Measurements from ENCODE around the gene XRN1. TPM values are rescaled to one million over a fixed set of nuclear protein-coding genes. Genes with fewer than 3 reads are reported as not detected.

The XRN1 gene
- 78.6 and 91.8 TPM in 2 replicates for total RNA-seq
- total RNA-seq (2013): 56.9 TPM
- 6.3 and 11.4 TPM in 2 replicates for polyA plus RNA-seq
- polyA minus RNA-seq: 27.9 and 44.5 TPM in 2 replicates

- no peaks in the 10 kb centered on the region for H3K27me3 ChIP-seq (replicated peaks in 1 of 4; ENCODE audit: control extremely low read depth in 1 of 4, control insufficient read depth in 3 of 4, insufficient read depth in 4 of 4, low read length in 3 of 4)
- peaks cover 53% of the 10 kb centered on the region for H3K79me2 ChIP-seq (ENCODE audit: control insufficient read depth, insufficient read depth, low read length)
- peak within 1 kb of the TSS; percentile 97 to 100 for H3K27ac ChIP-seq (ENCODE audit: low read length in 2 of 2)
- H3K9me3 ChIP-seq (ENCODE audit: control extremely low read depth in 1 of 3, control insufficient read depth in 2 of 3, insufficient read depth in 1 of 3, low read length in 2 of 3): no peaks in the 10 kb centered on the region
- H2AFZ ChIP-seq (ENCODE audit: insufficient read depth, low read depth, low read length, poor library complexity, severe bottlenecking): peak within 1 kb of the TSS; percentile 86
- ChIA-PET CTCF (interaction anchor here (1.1 kb wide), 1 partner anchor 709 kb away, joined by 3 read pairs; no protein-coding TSS in a partner anchor), POLR2A (interaction anchor here (0.6 to 1.0 kb wide), 4 partner anchors 131 to 554 kb away, joined by 3 to 5 read pairs (median 4); partner anchors contain the start of genes ATR and TRPC1)
- intact Hi-C loops (cut with micrococcal nuclease): loop anchor here (1.0 to 5.0 kb wide), 11 partner anchors 130 to 1524 kb away; partner anchors contain the start of genes ATP1B3, ATR, DIPK2A and GK5
- peaks cover 19% of the 10 kb centered on the region for H4K20me1 ChIP-seq (ENCODE audit: control insufficient read depth, insufficient read depth, low read length, poor library complexity, severe bottlenecking)
- no peaks in the 10 kb centered on the region for H3K27me3 Mint-ChIP-seq
- peak within 1 kb of the TSS; percentile 80 for H3K4me2 ChIP-seq (replicated peaks; ENCODE audit: low read depth, low read length, poor library complexity, severe bottlenecking)
- peaks cover 18 to 24% of the 10 kb centered on the region in 2 donors for H3K4me1 ChIP-seq (ENCODE audit: control insufficient read depth in 2 of 2, insufficient read depth in 2 of 2, low read length in 2 of 2)
- ATAC-seq (ENCODE audit: low read depth): peak; percentile 98
- peak; percentile 94 for DNase-seq
- peak within 1 kb of the TSS; percentile 100 for H3K27ac Mint-ChIP-seq
- H3K9me3 Mint-ChIP-seq (ENCODE audit: insufficient read depth): no peaks in the 10 kb centered on the region
- TF ChIP-seq CTCF (IDR thresholded peaks at IDR 0.05) (no peak), EZH2 (IDR thresholded peaks at IDR 0.05; ENCODE audit: borderline replicate concordance, insufficient read depth, low read depth, low read length, poor library complexity, severe bottlenecking) (no peak)
- H3K36me3 ChIP-seq (replicated peaks in 1 of 2; ENCODE audit: control extremely low read depth in 1 of 2, control insufficient read depth in 1 of 2, extremely low read depth in 1 of 2, insufficient read depth in 2 of 2, low read length in 1 of 2): peaks cover 7 to 15% of the 10 kb centered on the region in 2 experiments
- peak within 1 kb of the TSS; percentile 98 for H3K9ac ChIP-seq (ENCODE audit: low read length)
- 0% methylated on average over 41 of the region's 52 CpGs for WGBS (ENCODE audit: insufficient coverage)
- H3K4me1 Mint-ChIP-seq: peaks cover 41% of the 10 kb centered on the region
- peak within 1 kb of the TSS; percentile 85 to 100 (median 98) for H3K4me3 ChIP-seq (ENCODE audit: control extremely low read depth in 1 of 5, extremely low read depth in 1 of 5, insufficient read depth in 1 of 5, low read depth in 2 of 5, low read length in 4 of 5)
- H3K4me3 Mint-ChIP-seq: peak within 1 kb of the TSS; percentile 99
These were observed at the start of gene XRN1 for GRCh38 chr3:142447852-142448823. Gene XRN1 (minus strand): TSS chr3:142448037. CDS start chr3:142447944, 93 bp downstream.
